ENCODE data around the gene CENPVL3.
"Not testable (repeated sequence)": the region's sequence is repeated elsewhere in the genome, so short reads cannot be mapped to it uniquely, and the experiment has no call there.

The CENPVL3 gene

GRCh38 chrX:51618241-51619155 is at the start of gene CENPVL3:
Gene CENPVL3, minus strand, starts transcription at chrX:51618912. Its CDS starts 39 bp downstream, at chrX:51618873.
- DNase-seq (ENCODE audit: low spot score) = not testable (repeated sequence)

GRCh38 chrX:51665981-51666380 is 47.3 kb upstream of the CENPVL3 start:
- DNase-seq (ENCODE audit: low spot score) = no peak

- DNase-seq (ENCODE audit: low spot score) = no peak
These were observed 24.7 kb upstream of the CENPVL3 start for GRCh38 chrX:51643377-51643776.

- peak; percentile 44 for DNase-seq (ENCODE audit: low spot score)
These were observed 22.8 kb upstream of the CENPVL3 start for GRCh38 chrX:51641421-51642021.

GRCh38 chrX:51636511-51636910 is 17.8 kb upstream of the CENPVL3 start:
- not testable (repeated sequence) for DNase-seq (ENCODE audit: low spot score)

- peak; percentile 38 for DNase-seq (ENCODE audit: low spot score)
These were observed 4.2 kb downstream of the CENPVL3 start for GRCh38 chrX:51614353-51615012.

GRCh38 chrX:51608766-51609165 is 9.9 kb downstream of the CENPVL3 start:
- no peak for DNase-seq (ENCODE audit: low spot score)

GRCh38 chrX:51608126-51608525 is 10.6 kb downstream of the CENPVL3 start:
- no peak for DNase-seq (ENCODE audit: low spot score)

GRCh38 chrX:51606446-51606845 is 12.3 kb downstream of the CENPVL3 start:
- DNase-seq (ENCODE audit: low spot score) = no peak

- DNase-seq (ENCODE audit: low spot score) = no peak
These were observed 19.8 kb downstream of the CENPVL3 start for GRCh38 chrX:51598899-51599298.

GRCh38 chrX:51571874-51572273 is 46.8 kb downstream of the CENPVL3 start:
- DNase-seq (ENCODE audit: low spot score) = no peak

GRCh38 chrX:51569561-51569960 is 49.2 kb downstream of the CENPVL3 start:
- DNase-seq (ENCODE audit: low spot score) = no peak

- DNase-seq (ENCODE audit: low spot score) = no peak
These were observed 50.1 kb downstream of the CENPVL3 start for GRCh38 chrX:51568586-51568985.

Measured in COLO829 (cell line).